H9 (cell line): ENCODE data around the gene TCERG1L. TPM values are rescaled to one million over a fixed set of nuclear protein-coding genes. Genes with fewer than 3 reads are reported as not detected.

ENCODE experiments used
- DNase-seq: peaks from one replicate; pipeline ENCODE4 v3.0.0-alpha.2; 2017
- H2AFZ ChIP-seq: one replicate; pipeline ENCODE4 v1.6.1; 2013; ENCODE audit warnings: mild to moderate bottlenecking, low read length, control low read depth, moderate library complexity
- H2AK5ac ChIP-seq: 2 replicates; pipeline ENCODE4 v1.6.1; 2013; ENCODE audit warnings: low read length, control low read depth, mixed read lengths; ENCODE audit not compliant: insufficient read length
- H2BK120ac ChIP-seq: one replicate; pipeline ENCODE4 v1.6.1; 2013; ENCODE audit warnings: low read depth, mild to moderate bottlenecking, low read length, control low read depth, inconsistent platforms; ENCODE audit not compliant: poor library complexity, severe bottlenecking
- H2BK12ac ChIP-seq: 2 replicates; pipeline ENCODE4 v1.6.1; 2013; ENCODE audit warnings: low read length, control low read depth, mixed read lengths, low read depth; ENCODE audit not compliant: insufficient read length
- H2BK15ac ChIP-seq: 2 replicates; pipeline ENCODE4 v1.6.1; 2013; ENCODE audit warnings: low read depth, low read length, control low read depth
- H2BK20ac ChIP-seq: one replicate; pipeline ENCODE4 v1.6.1; 2013; ENCODE audit warnings: low read depth, mild to moderate bottlenecking, low read length, control low read depth, inconsistent platforms; ENCODE audit not compliant: poor library complexity, severe bottlenecking
- H2BK5ac ChIP-seq: 2 replicates; pipeline ENCODE4 v1.6.1; 2013; ENCODE audit warnings: low read length, control low read depth, mixed read lengths; ENCODE audit not compliant: insufficient read length
- H3K14ac ChIP-seq: 2 replicates; pipeline ENCODE4 v1.6.1; 2013; ENCODE audit warnings: low read length, control low read depth; ENCODE audit not compliant: insufficient read depth
- H3K18ac ChIP-seq: 2 replicates; pipeline ENCODE4 v1.6.1; 2013; ENCODE audit warnings: low read depth, mild to moderate bottlenecking, mixed read lengths, low read length, control low read depth; ENCODE audit not compliant: insufficient read length
- H3K23ac ChIP-seq: 2 replicates; pipeline ENCODE4 v1.6.1; 2013; ENCODE audit warnings: low read length, control low read depth, mixed read lengths, low read depth; ENCODE audit not compliant: insufficient read length
- H3K23me2 ChIP-seq: 2 replicates; pipeline ENCODE4 v1.6.1; 2013; ENCODE audit warnings: low read depth, mild to moderate bottlenecking, mixed read lengths, low read length, control low read depth; ENCODE audit not compliant: insufficient read length, poor library complexity, severe bottlenecking
- H3K27ac ChIP-seq: 2 replicates; pipeline ENCODE4 v1.5.1; 2013; ENCODE audit warnings: low read length, control low read depth, mixed read lengths, low read depth; ENCODE audit not compliant: insufficient read length
- H3K27me3 ChIP-seq: 2 replicates; pipeline ENCODE4 v1.6.1; 2013; ENCODE audit warnings: low read length, control low read depth, inconsistent platforms; ENCODE audit not compliant: insufficient read depth
- H3K4ac ChIP-seq: 2 replicates; pipeline ENCODE4 v1.6.1; 2013; ENCODE audit warnings: low read depth, mild to moderate bottlenecking, control low read depth, inconsistent platforms, low read length, moderate library complexity
- H3K4me1 ChIP-seq: 2 replicates; pipeline ENCODE4 v1.6.1; 2013; ENCODE audit warnings: low read length, control low read depth, inconsistent platforms; ENCODE audit not compliant: insufficient read depth
- H3K4me2 ChIP-seq: 2 replicates; pipeline ENCODE4 v1.6.1; 2013; ENCODE audit warnings: low read length, control low read depth, mixed read lengths; ENCODE audit not compliant: insufficient read length, insufficient read depth
- H3K56ac ChIP-seq: 2 replicates; pipeline ENCODE4 v1.6.1; 2013; ENCODE audit warnings: low read depth, mild to moderate bottlenecking, mixed read lengths, low read length, control low read depth; ENCODE audit not compliant: insufficient read length
- H3K79me1 ChIP-seq: 2 replicates; pipeline ENCODE4 v1.6.1; 2013; ENCODE audit warnings: low read depth, mild to moderate bottlenecking, moderate library complexity, low read length, control low read depth, inconsistent platforms; ENCODE audit not compliant: insufficient read depth, poor library complexity, severe bottlenecking
- H3K79me2 ChIP-seq: 2 replicates; pipeline ENCODE4 v1.6.1; 2013; ENCODE audit warnings: low read length, control low read depth, inconsistent platforms; ENCODE audit not compliant: insufficient read depth
- H3K9ac ChIP-seq: 2 replicates; pipeline ENCODE4 v1.6.1; 2013; ENCODE audit warnings: low read length, control low read depth, mixed read lengths; ENCODE audit not compliant: insufficient read length; ENCODE audit errors: extremely low read depth
- H3K9me3 ChIP-seq: one replicate; pipeline ENCODE4 v1.6.1; 2013; ENCODE audit warnings: low read depth, low read length, inconsistent platforms; ENCODE audit not compliant: control insufficient read depth
- H3T11ph ChIP-seq: one replicate; pipeline ENCODE4 v1.6.1; 2013; ENCODE audit warnings: mild to moderate bottlenecking, low read length, control low read depth, inconsistent platforms
- H4K20me1 ChIP-seq: one replicate; pipeline ENCODE4 v1.6.1; 2013; ENCODE audit not compliant: control insufficient read depth, insufficient read length, insufficient read depth
- H4K5ac ChIP-seq: 2 replicates; pipeline ENCODE4 v1.6.1; 2013; ENCODE audit warnings: low read depth, mild to moderate bottlenecking, mixed read lengths, low read length, control low read depth; ENCODE audit not compliant: insufficient read length
- H4K8ac ChIP-seq: replicated peaks from 2 replicates; pipeline ENCODE4 v1.6.1; 2013; ENCODE audit warnings: low read length, control low read depth, mixed read lengths, low read depth; ENCODE audit not compliant: insufficient read length
- H4K91ac ChIP-seq: 2 replicates; pipeline ENCODE4 v1.6.1; 2013; ENCODE audit warnings: low read depth, mild to moderate bottlenecking, moderate library complexity, mixed read lengths, low read length, control low read depth; ENCODE audit not compliant: insufficient read length
- H3K27ac Mint-ChIP-seq, 3 experiments: 2 replicates in 2 of 3; 3 replicates in 1 of 3; pipeline ENCODE4 v1.8.0; 2020 to 2021; ENCODE audit warnings: mixed read lengths in 3 of 3, mild to moderate bottlenecking in 1 of 3, moderate library complexity in 1 of 3
- H3K27me3 Mint-ChIP-seq: 2 replicates; pipeline ENCODE4 v1.8.0; 2021; ENCODE audit warnings: low read depth, mild to moderate bottlenecking, moderate library complexity, mixed read lengths
- H3K36me3 Mint-ChIP-seq, 3 experiments: 2 replicates in 2 of 3; 3 replicates in 1 of 3; pipeline ENCODE4 v1.8.0; 2020 to 2021; ENCODE audit warnings: low read depth in 3 of 3, mixed read lengths in 3 of 3; ENCODE audit not compliant: insufficient read depth in 1 of 3
- H3K4me1 Mint-ChIP-seq, 2 experiments: 2 replicates each; pipeline ENCODE4 v1.8.0; 2020; ENCODE audit warnings: mixed read lengths in 2 of 2
- H3K4me3 Mint-ChIP-seq, 2 experiments: 2 replicates in 1 of 2; 3 replicates in 1 of 2; pipeline ENCODE4 v1.8.0; 2020 to 2021; ENCODE audit warnings: mild to moderate bottlenecking in 2 of 2, mixed read lengths in 2 of 2, moderate library complexity in 1 of 2
- H3K9me3 Mint-ChIP-seq, 2 experiments: 2 replicates in 1 of 2; 3 replicates in 1 of 2; pipeline ENCODE4 v1.8.0; 2020; ENCODE audit warnings: mild to moderate bottlenecking in 2 of 2, mixed read lengths in 2 of 2, moderate library complexity in 1 of 2
- WGBS: extraction: QIAGEN DNeasy Blood & Tissue Kit; methylation state at CpG from one replicate; pipeline ENCODE4 v1.1.7; 2013; ENCODE audit warnings: missing lambda C conversion rate, low lambda C conversion rate, mixed read lengths; ENCODE audit not compliant: insufficient read length; ENCODE audit errors: extremely low coverage; 5-methylcytosine and 5-hydroxymethylcytosine counted together
- total RNA-seq: library from RNA; stranded (reverse); gene quantifications from 2 replicates; pipeline ENCODE4 v1.2.1, GENCODE V29; 2021
- TF ChIP-seq, protein P1 (sequence below): fragments of 200-600 bp; sonication (generic); conservative IDR thresholded peaks from 3 replicates; pipeline ENCODE4 v1.8.0; 2021; ENCODE audit warnings: antibody characterized with exemption, mild to moderate bottlenecking

Gene TCERG1L
- total RNA-seq, 1 experiment from 2014 or later, result 3.3 TPM

DNA sequence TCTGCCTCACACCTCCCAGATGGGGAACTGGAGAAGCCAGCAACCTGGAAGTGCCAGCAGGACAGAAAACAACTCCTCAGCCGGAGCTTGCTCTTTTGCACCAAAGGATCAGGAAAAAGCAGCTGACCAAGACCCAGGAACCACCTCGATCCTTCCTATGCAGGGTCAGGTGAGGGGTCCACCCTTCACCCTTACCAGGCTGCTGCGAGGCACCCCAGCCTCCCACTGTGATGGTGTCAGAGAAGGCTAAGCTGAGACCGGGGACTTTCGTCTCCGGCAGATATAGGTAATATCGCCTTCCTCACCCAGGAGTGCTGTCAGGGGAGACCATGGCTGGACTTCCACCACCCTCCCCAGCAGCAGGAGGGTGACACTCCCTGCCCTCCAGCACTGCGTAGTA, 254.7 kb downstream of the TCERG1L start:
- H3K4me1 Mint-ChIP-seq, result peaks cover 12 to 24% of the 10 kb centered on the region in 2 experiments
- no peak for DNase-seq
- Histone ChIP-seq H2BK5ac (no peak overlapping the region), H2BK20ac (no peak overlapping the region), H2AK5ac (no peak overlapping the region), H2BK15ac (no peak overlapping the region), H2BK12ac (no peak overlapping the region), H3K56ac (no peak overlapping the region), H3K79me2 (no peaks in the 10 kb centered on the region), H3K18ac (peak overlapping the region; percentile 2), H3K23ac (no peak overlapping the region), H4K91ac (no peak overlapping the region), H2AFZ (no peak overlapping the region), H3K9ac (no peak overlapping the region), H4K5ac (no peak overlapping the region), H4K8ac (no peak overlapping the region), H3K79me1 (no peaks in the 10 kb centered on the region), H3T11ph (no peak overlapping the region), H3K9me3 (peaks cover 10% of the 10 kb centered on the region), H3K4me2 (no peak overlapping the region), H2BK120ac (no peak overlapping the region), H3K4me1 (no peaks in the 10 kb centered on the region), H4K20me1 (no peaks in the 10 kb centered on the region), H3K27ac (no peak overlapping the region), H3K14ac (no peak overlapping the region), H3K4ac (no peak overlapping the region), H3K23me2 (no peaks in the 10 kb centered on the region), H3K27me3 (no peaks in the 10 kb centered on the region)
- H3K36me3 Mint-ChIP-seq, result peaks cover 20 to 30% (median 24%) of the 10 kb centered on the region in 3 experiments
- TF ChIP-seq, protein P1, sequence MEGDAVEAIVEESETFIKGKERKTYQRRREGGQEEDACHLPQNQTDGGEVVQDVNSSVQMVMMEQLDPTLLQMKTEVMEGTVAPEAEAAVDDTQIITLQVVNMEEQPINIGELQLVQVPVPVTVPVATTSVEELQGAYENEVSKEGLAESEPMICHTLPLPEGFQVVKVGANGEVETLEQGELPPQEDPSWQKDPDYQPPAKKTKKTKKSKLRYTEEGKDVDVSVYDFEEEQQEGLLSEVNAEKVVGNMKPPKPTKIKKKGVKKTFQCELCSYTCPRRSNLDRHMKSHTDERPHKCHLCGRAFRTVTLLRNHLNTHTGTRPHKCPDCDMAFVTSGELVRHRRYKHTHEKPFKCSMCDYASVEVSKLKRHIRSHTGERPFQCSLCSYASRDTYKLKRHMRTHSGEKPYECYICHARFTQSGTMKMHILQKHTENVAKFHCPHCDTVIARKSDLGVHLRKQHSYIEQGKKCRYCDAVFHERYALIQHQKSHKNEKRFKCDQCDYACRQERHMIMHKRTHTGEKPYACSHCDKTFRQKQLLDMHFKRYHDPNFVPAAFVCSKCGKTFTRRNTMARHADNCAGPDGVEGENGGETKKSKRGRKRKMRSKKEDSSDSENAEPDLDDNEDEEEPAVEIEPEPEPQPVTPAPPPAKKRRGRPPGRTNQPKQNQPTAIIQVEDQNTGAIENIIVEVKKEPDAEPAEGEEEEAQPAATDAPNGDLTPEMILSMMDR, result no peak
- peaks cover 29 to 38% of the 10 kb centered on the region in 2 experiments for H3K9me3 Mint-ChIP-seq
- no peak overlapping the region for H3K4me3 Mint-ChIP-seq
- H3K27me3 Mint-ChIP-seq, result peaks cover 9% of the 10 kb centered on the region
- no CpG with 5 or more reads among the region's 8 CpGs for WGBS
- H3K27ac Mint-ChIP-seq, result no peak overlapping the region; a peak in 1 of 7 replicates
